GM10266 (cell line): ENCODE measurements around the gene GALNTL6.

Source experiments
- DNase-seq: peaks from one replicate; pipeline ENCODE4 v3.0.0; 2012; ENCODE audit errors: extremely low spot score
- CTCF ChIP-seq: IDR thresholded peaks from 2 replicates; pipeline ENCODE4 v1.5.1; 2012; ENCODE audit warnings: mild to moderate bottlenecking, low read depth; ENCODE audit not compliant: control insufficient read depth, insufficient read depth; ENCODE audit errors: missing control alignments

GALNTL6 gene

GRCh38 chr4:172660251-172660650 lies 847.0 kb downstream of the GALNTL6 start:
- no peak for DNase-seq
- no peak for TF ChIP-seq CTCF

- DNase-seq = no peak
- TF ChIP-seq CTCF = no peak
Measured at GRCh38 chr4:172662113-172662512, 848.9 kb downstream of the GALNTL6 start.

- TF ChIP-seq CTCF = no peak
- no peak for DNase-seq
Measured at GRCh38 chr4:172666711-172667368, 853.6 kb downstream of the GALNTL6 start.

GRCh38 chr4:172674811-172675210 lies 861.6 kb downstream of the GALNTL6 start:
- TF ChIP-seq CTCF = no peak
- DNase-seq = no peak

GRCh38 chr4:172675232-172675631 lies 862.0 kb downstream of the GALNTL6 start:
- TF ChIP-seq CTCF = no peak
- no peak for DNase-seq

GRCh38 chr4:172680691-172681090 lies 867.5 kb downstream of the GALNTL6 start:
- no peak for TF ChIP-seq CTCF

GRCh38 chr4:172683021-172683420 lies 869.8 kb downstream of the GALNTL6 start:
- DNase-seq = no peak
- no peak for TF ChIP-seq CTCF

More at GRCh38 chr4:172680691-172681090, 867.5 kb downstream of the GALNTL6 start:
- no peak for DNase-seq
